SK-N-SH (cell line): ENCODE measurements around the gene HOXA5.

ENCODE experiments used
- EP300 ChIP-seq, 2 experiments: IDR thresholded peaks; 2 replicates each; pipeline versions ENCODE4 v1.4.0 to v1.6.1; 2012; ENCODE audit warnings: borderline replicate concordance in 1 of 2, low read depth in 1 of 2, low read length in 1 of 2
- EZH2phosphoT487 ChIP-seq: fragments of 200-600 bp; sonication (generic); IDR thresholded peaks from 2 replicates; pipeline ENCODE4 v1.6.1; 2017; ENCODE audit warnings: low read depth, mixed run types, mild to moderate bottlenecking, antibody characterized with exemption, moderate library complexity, borderline replicate concordance
- FOSL2 ChIP-seq: IDR thresholded peaks from 2 replicates; pipeline ENCODE4 v1.4.0; 2012; ENCODE audit warnings: low read depth, mild to moderate bottlenecking, moderate library complexity, borderline replicate concordance
- MXI1 ChIP-seq: IDR thresholded peaks from 2 replicates; pipeline ENCODE4 v1.6.1; 2012; ENCODE audit warnings: mild to moderate bottlenecking, low read depth, low read length, improper control_type of control experiment
- POLR2AphosphoS5 ChIP-seq: IDR thresholded peaks from 2 replicates; pipeline ENCODE4 v1.6.1; 2012; ENCODE audit warnings: low read depth, low read length
- RAD21 ChIP-seq: IDR thresholded peaks from 2 replicates; pipeline ENCODE4 v1.6.1; 2012; ENCODE audit warnings: mild to moderate bottlenecking, low read length
- TAF1 ChIP-seq: IDR thresholded peaks from 2 replicates; pipeline ENCODE4 v1.6.1; 2012; ENCODE audit warnings: low read depth, mild to moderate bottlenecking, low read length, moderate library complexity, borderline replicate concordance
- TEAD4 ChIP-seq: IDR thresholded peaks from 2 replicates; pipeline ENCODE4 v1.4.0; 2012; ENCODE audit warnings: mild to moderate bottlenecking, borderline replicate concordance; ENCODE audit not compliant: insufficient read depth
- YY1 ChIP-seq: IDR thresholded peaks from 2 replicates; pipeline ENCODE4 v1.4.0; 2012; ENCODE audit warnings: low read depth, mild to moderate bottlenecking
- TF ChIP-seq, protein P1 (sequence below): fragments of 200-600 bp; sonication (generic); IDR thresholded peaks from 2 replicates; pipeline ENCODE4 v1.6.1; 2017; ENCODE audit warnings: antibody characterized with exemption, mild to moderate bottlenecking, moderate library complexity
- TF ChIP-seq, protein P2 (sequence below): IDR thresholded peaks from 2 replicates; pipeline ENCODE4 v1.6.1; 2012; ENCODE audit warnings: mild to moderate bottlenecking, low read depth, low read length, moderate library complexity
- TF ChIP-seq, protein P3 (sequence below): IDR thresholded peaks from 2 replicates; pipeline ENCODE4 v1.4.0; 2012; ENCODE audit warnings: low read depth, borderline replicate concordance

DNA sequence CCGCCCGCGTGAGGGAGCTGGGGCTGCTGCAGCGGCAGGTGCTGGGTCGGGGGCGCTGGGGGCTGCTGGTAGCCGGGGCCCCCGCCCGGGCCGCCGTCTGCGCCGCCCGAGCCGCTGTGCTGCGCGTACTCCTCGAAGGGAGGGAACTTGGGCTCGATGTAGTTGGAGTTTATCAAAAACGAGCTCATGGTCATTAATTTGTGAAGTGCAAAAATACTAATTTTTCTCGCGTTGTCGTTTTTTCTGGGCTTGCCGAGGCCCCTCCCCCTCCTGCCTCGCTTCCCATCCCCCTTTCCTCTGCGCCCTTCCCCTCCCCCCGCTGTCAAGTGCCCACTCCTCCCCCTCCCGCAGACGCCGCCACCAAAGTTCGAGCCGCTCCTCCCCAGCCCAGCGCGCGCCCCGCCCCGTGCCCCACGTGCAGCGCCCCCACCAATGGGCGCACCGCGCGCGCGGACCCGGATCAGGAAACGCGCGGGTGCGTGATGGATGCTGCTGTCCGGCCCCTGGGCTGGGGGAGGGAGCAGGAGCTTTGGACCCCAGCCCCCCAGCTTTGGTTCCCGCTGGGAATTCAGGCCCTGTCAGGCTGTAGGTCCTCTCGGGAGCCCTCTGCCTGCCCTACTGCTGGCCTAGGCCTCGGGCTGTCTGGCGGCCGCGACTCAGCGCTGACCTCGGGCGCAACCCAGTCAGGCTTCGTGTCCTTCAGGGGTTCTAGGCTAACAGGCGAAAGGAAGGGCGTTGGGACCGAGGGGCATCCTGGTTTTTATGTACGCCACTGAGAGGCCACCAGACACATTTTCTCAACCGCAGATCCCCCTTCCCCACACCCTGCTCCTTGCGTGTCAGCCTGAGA lies 12.7 kb downstream of the HOXA5 start, which contains the start of gene HOXA4:
- TF ChIP-seq YY1 (no peak), POLR2AphosphoS5 (no peak), EZH2phosphoT487 (no peak), TAF1 (no peak), FOSL2 (no peak), RAD21 (no peak), EP300 (IDR thresholded peaks at IDR 0.05; ENCODE audit: borderline replicate concordance in 1 of 2, low read depth in 1 of 2, low read length in 1 of 2) (no peak), TEAD4 (no peak), MXI1 (no peak)
- TF ChIP-seq, protein P1, sequence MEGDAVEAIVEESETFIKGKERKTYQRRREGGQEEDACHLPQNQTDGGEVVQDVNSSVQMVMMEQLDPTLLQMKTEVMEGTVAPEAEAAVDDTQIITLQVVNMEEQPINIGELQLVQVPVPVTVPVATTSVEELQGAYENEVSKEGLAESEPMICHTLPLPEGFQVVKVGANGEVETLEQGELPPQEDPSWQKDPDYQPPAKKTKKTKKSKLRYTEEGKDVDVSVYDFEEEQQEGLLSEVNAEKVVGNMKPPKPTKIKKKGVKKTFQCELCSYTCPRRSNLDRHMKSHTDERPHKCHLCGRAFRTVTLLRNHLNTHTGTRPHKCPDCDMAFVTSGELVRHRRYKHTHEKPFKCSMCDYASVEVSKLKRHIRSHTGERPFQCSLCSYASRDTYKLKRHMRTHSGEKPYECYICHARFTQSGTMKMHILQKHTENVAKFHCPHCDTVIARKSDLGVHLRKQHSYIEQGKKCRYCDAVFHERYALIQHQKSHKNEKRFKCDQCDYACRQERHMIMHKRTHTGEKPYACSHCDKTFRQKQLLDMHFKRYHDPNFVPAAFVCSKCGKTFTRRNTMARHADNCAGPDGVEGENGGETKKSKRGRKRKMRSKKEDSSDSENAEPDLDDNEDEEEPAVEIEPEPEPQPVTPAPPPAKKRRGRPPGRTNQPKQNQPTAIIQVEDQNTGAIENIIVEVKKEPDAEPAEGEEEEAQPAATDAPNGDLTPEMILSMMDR: no peak
- TF ChIP-seq, protein P2, sequence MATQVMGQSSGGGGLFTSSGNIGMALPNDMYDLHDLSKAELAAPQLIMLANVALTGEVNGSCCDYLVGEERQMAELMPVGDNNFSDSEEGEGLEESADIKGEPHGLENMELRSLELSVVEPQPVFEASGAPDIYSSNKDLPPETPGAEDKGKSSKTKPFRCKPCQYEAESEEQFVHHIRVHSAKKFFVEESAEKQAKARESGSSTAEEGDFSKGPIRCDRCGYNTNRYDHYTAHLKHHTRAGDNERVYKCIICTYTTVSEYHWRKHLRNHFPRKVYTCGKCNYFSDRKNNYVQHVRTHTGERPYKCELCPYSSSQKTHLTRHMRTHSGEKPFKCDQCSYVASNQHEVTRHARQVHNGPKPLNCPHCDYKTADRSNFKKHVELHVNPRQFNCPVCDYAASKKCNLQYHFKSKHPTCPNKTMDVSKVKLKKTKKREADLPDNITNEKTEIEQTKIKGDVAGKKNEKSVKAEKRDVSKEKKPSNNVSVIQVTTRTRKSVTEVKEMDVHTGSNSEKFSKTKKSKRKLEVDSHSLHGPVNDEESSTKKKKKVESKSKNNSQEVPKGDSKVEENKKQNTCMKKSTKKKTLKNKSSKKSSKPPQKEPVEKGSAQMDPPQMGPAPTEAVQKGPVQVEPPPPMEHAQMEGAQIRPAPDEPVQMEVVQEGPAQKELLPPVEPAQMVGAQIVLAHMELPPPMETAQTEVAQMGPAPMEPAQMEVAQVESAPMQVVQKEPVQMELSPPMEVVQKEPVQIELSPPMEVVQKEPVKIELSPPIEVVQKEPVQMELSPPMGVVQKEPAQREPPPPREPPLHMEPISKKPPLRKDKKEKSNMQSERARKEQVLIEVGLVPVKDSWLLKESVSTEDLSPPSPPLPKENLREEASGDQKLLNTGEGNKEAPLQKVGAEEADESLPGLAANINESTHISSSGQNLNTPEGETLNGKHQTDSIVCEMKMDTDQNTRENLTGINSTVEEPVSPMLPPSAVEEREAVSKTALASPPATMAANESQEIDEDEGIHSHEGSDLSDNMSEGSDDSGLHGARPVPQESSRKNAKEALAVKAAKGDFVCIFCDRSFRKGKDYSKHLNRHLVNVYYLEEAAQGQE: no peak
- TF ChIP-seq, protein P3, sequence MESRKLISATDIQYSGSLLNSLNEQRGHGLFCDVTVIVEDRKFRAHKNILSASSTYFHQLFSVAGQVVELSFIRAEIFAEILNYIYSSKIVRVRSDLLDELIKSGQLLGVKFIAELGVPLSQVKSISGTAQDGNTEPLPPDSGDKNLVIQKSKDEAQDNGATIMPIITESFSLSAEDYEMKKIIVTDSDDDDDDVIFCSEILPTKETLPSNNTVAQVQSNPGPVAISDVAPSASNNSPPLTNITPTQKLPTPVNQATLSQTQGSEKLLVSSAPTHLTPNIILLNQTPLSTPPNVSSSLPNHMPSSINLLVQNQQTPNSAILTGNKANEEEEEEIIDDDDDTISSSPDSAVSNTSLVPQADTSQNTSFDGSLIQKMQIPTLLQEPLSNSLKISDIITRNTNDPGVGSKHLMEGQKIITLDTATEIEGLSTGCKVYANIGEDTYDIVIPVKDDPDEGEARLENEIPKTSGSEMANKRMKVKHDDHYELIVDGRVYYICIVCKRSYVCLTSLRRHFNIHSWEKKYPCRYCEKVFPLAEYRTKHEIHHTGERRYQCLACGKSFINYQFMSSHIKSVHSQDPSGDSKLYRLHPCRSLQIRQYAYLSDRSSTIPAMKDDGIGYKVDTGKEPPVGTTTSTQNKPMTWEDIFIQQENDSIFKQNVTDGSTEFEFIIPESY: no peak
